K562 (cell line): ENCODE data around the gene AGAP1. TPM values are rescaled to one million over a fixed set of nuclear protein-coding genes. Genes with fewer than 3 reads are reported as not detected.

Experiments used
- CXXC5 ChIP-seq: fragments of 250-450 bp; sonication (Bioruptor Pico); IDR thresholded peaks from 2 replicates; pipeline ENCODE4 v1.8.0; 2022; ENCODE audit warnings: inconsistent platforms, mild to moderate bottlenecking, moderate library complexity
- DDX20 ChIP-seq: fragments of 450-650 bp; IDR thresholded peaks from 2 replicates; pipeline ENCODE4 v1.6.1; 2016; ENCODE audit warnings: missing genetic modification characterization, low read depth, mild to moderate bottlenecking, missing compliant biosample characterization, moderate library complexity
- ETV5 ChIP-seq: sonication (generic); formaldehyde crosslinking; IDR thresholded peaks from 2 replicates; pipeline ENCODE4 v1.4.0; 2020; ENCODE audit warnings: low read depth, mild to moderate bottlenecking, missing genetic modification reagents
- FOXJ2 ChIP-seq: fragments of 200-800 bp; sonication (Bioruptor generic); IDR thresholded peaks from 2 replicates; pipeline ENCODE4 v1.6.1; 2016; ENCODE audit warnings: missing genetic modification characterization, missing compliant biosample characterization
- MCM7 ChIP-seq, 2 experiments: fragments of 450-650 bp; IDR thresholded peaks; 2 replicates each; pipeline ENCODE4 v1.6.1; 2016 to 2018
- NCOA1 ChIP-seq: fragments of 450-650 bp; IDR thresholded peaks from 2 replicates; pipeline ENCODE4 v1.6.1; 2016; ENCODE audit warnings: low read depth
- OTX1 ChIP-seq: fragments of 450-650 bp; formaldehyde crosslinking; IDR thresholded peaks from 2 replicates; pipeline ENCODE4 v1.4.0; 2022; ENCODE audit warnings: mild to moderate bottlenecking
- PTBP1 ChIP-seq: fragments of 200-400 bp; formaldehyde crosslinking; IDR thresholded peaks from 2 replicates; pipeline ENCODE4 v1.6.1; 2017; ENCODE audit warnings: low read depth, low read length
- SMARCE1 ChIP-seq: fragments of 450-650 bp; IDR thresholded peaks from 2 replicates; pipeline ENCODE4 v1.7.1; 2016; ENCODE audit warnings: mild to moderate bottlenecking
- TSC22D4 ChIP-seq: fragments of 450-650 bp; IDR thresholded peaks from 2 replicates; pipeline ENCODE4 v1.6.1; 2016; ENCODE audit warnings: missing genetic modification characterization, missing biosample characterization, control low read depth
- ZBTB17 ChIP-seq: fragments of 450-650 bp; formaldehyde crosslinking; IDR thresholded peaks from 2 replicates; pipeline ENCODE4 v1.4.0; 2020; ENCODE audit warnings: mild to moderate bottlenecking
- ZNF217 ChIP-seq: sonication (generic); formaldehyde crosslinking; IDR thresholded peaks from 2 replicates; pipeline ENCODE4 v1.8.0; 2022; ENCODE audit warnings: mild to moderate bottlenecking, missing genetic modification reagents
- ZNF584 ChIP-seq: fragments of 200-800 bp; sonication (Bioruptor generic); IDR thresholded peaks from 2 replicates; pipeline ENCODE4 v1.6.1; 2016; ENCODE audit warnings: low read depth, mild to moderate bottlenecking, missing genetic modification characterization, missing compliant biosample characterization
- ZNF586 ChIP-seq: fragments of 450-650 bp; formaldehyde crosslinking; conservative IDR thresholded peaks from 2 replicates; pipeline ENCODE4 v1.4.0; 2020; ENCODE audit warnings: mild to moderate bottlenecking, moderate library complexity
- ZNF785 ChIP-seq: fragments of 250-450 bp; sonication (Bioruptor Pico); IDR thresholded peaks from 2 replicates; pipeline ENCODE4 v1.4.0; 2020; ENCODE audit warnings: mild to moderate bottlenecking
- polyA plus RNA-seq, 8 experiments: library from polyadenylated mRNA; depleted of rRNA in 4 of 8; stranded (reverse) in 5 of 8; unstranded in 3 of 8; fragments of >200 nt; fragmentation: Nextera tagmentation in 2 of 8; fragmentation: Illumina TruSeq in 1 of 8; extraction: Ambion mirVana in 2 of 8; extraction: Trizol in 1 of 8; gene quantifications; 2 replicates each; pipeline versions ENCODE4 v1.2.1 to v1.2.3, GENCODE V29; 2011 to 2014; ENCODE audit warnings: inconsistent platforms in 1 of 8, missing spikeins in 1 of 8
- total RNA-seq, 7 experiments: library from RNA; depleted of rRNA in 6 of 7; stranded (reverse); fragments of >200 nt in 6 of 7; fragmentation: Illumina TruSeq in 2 of 7; extraction: Trizol in 2 of 7; gene quantifications; 2 replicates each; pipeline versions ENCODE4 v1.2.1 to v1.2.3, GENCODE V29; 2011 to 2021; ENCODE audit warnings: low replicate concordance in 1 of 7
- TF ChIP-seq, protein P1 (sequence below): fragments of 450-650 bp; formaldehyde crosslinking; IDR thresholded peaks from 2 replicates; pipeline ENCODE4 v1.4.0; 2020; ENCODE audit warnings: mild to moderate bottlenecking, mixed read lengths
- TF ChIP-seq, protein P2 (sequence below): sonication (generic); formaldehyde crosslinking; IDR thresholded peaks from 2 replicates; pipeline ENCODE4 v1.8.0; 2022; ENCODE audit warnings: mild to moderate bottlenecking, missing genetic modification reagents
- TF ChIP-seq, protein P3 (sequence below): fragments of 450-650 bp; IDR thresholded peaks from 2 replicates; pipeline ENCODE4 v1.6.1; 2017; ENCODE audit warnings: antibody characterized with exemption, mild to moderate bottlenecking
- TF ChIP-seq, protein P4 (sequence below): fragments of 250-450 bp; sonication (Bioruptor Pico); IDR thresholded peaks from 2 replicates; pipeline ENCODE4 v1.8.0; 2022; ENCODE audit warnings: moderate library complexity, mild to moderate bottlenecking, inconsistent platforms
- TF ChIP-seq, protein P5 (sequence below), 2 experiments: fragments of 250-450 bp in 1 of 2; fragments of 450-650 bp in 1 of 2; sonication (Bioruptor Pico) in 1 of 2; IDR thresholded peaks; 2 replicates each; pipeline versions ENCODE4 v1.6.1 to v1.8.0; 2016 to 2021; ENCODE audit warnings: mild to moderate bottlenecking in 2 of 2, moderate library complexity in 2 of 2, missing compliant biosample characterization in 1 of 2, missing genetic modification characterization in 1 of 2

The AGAP1 gene
- total and polyA plus RNA-seq, 9 of the 15 experiments (the other 6 are each of a cell fraction or from before 2014, with no cell fraction given) = 1.3 to 24.0 (median 10.6) TPM

DNA sequence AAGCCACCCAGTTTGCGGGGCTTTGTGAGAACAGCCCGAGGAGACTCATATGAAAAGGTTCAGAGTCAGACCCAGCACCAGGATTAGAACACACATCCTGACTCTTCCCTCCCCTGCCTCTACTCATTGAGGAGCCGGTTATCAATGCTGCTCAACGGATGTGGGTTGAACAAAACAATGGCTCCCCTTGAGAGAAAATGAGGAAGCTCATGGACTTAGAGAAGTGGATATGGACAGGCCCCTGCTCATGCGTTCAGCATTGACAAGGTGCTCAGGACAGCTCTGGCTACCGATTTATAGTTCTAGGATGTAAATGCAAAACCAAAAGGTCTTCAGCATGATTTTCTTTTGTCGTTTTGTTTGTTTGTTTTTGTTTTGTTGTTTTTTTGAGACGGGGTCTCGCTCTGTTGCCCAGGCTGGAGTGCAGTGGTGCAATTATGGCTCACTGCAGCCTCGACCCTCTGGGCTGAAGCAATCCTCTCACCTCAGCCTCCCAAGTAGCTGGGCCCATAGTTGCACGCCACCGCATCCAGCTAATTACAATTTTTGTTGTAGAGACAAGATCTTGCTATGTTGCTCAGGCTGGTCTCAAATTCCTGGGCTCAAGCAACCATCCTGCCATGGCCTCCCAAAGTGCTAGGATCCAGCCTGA, 32.0 kb upstream of the AGAP1 start (continued):
- peak; percentile 44; the same call in 1 of the 2 replicates for TF ChIP-seq DDX20 (tag)
- TF ChIP-seq MCM7 (IDR thresholded peaks at IDR 0.05) = no peak
- TF ChIP-seq, protein P1, sequence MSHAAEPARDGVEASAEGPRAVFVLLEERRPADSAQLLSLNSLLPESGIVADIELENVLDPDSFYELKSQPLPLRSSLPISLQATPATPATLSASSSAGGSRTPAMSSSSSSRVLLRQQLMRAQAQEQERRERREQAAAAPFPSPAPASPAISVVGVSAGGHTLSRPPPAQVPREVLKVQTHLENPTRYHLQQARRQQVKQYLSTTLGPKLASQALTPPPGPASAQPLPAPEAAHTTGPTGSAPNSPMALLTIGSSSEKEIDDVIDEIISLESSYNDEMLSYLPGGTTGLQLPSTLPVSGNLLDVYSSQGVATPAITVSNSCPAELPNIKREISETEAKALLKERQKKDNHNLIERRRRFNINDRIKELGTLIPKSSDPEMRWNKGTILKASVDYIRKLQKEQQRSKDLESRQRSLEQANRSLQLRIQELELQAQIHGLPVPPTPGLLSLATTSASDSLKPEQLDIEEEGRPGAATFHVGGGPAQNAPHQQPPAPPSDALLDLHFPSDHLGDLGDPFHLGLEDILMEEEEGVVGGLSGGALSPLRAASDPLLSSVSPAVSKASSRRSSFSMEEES = 0 out of 2 replicates have a peak, but pooled peaks have one; percentile 2
- TF ChIP-seq, protein P2, sequence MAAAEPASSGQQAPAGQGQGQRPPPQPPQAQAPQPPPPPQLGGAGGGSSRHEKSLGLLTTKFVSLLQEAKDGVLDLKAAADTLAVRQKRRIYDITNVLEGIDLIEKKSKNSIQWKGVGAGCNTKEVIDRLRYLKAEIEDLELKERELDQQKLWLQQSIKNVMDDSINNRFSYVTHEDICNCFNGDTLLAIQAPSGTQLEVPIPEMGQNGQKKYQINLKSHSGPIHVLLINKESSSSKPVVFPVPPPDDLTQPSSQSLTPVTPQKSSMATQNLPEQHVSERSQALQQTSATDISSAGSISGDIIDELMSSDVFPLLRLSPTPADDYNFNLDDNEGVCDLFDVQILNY (CRISPR knock-in tag) = no peak
- TF ChIP-seq ZNF217 (CRISPR knock-in tag) = no peak
- TF ChIP-seq, protein P3, sequence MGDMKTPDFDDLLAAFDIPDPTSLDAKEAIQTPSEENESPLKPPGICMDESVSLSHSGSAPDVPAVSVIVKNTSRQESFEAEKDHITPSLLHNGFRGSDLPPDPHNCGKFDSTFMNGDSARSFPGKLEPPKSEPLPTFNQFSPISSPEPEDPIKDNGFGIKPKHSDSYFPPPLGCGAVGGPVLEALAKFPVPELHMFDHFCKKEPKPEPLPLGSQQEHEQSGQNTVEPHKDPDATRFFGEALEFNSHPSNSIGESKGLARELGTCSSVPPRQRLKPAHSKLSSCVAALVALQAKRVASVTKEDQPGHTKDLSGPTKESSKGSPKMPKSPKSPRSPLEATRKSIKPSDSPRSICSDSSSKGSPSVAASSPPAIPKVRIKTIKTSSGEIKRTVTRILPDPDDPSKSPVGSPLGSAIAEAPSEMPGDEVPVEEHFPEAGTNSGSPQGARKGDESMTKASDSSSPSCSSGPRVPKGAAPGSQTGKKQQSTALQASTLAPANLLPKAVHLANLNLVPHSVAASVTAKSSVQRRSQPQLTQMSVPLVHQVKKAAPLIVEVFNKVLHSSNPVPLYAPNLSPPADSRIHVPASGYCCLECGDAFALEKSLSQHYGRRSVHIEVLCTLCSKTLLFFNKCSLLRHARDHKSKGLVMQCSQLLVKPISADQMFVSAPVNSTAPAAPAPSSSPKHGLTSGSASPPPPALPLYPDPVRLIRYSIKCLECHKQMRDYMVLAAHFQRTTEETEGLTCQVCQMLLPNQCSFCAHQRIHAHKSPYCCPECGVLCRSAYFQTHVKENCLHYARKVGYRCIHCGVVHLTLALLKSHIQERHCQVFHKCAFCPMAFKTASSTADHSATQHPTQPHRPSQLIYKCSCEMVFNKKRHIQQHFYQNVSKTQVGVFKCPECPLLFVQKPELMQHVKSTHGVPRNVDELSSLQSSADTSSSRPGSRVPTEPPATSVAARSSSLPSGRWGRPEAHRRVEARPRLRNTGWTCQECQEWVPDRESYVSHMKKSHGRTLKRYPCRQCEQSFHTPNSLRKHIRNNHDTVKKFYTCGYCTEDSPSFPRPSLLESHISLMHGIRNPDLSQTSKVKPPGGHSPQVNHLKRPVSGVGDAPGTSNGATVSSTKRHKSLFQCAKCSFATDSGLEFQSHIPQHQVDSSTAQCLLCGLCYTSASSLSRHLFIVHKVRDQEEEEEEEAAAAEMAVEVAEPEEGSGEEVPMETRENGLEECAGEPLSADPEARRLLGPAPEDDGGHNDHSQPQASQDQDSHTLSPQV = peak; percentile 71; the same call in 1 of the 2 replicates
- TF ChIP-seq TSC22D4 (tag) = no peak
- TF ChIP-seq ZNF586 = no peak
- no peak for TF ChIP-seq ZNF584 (CRISPR knock-in tag)
- no peak for TF ChIP-seq OTX1 (CRISPR knock-in tag)
- TF ChIP-seq ZBTB17 (CRISPR knock-in tag) = 0 out of 2 replicates have a peak, but pooled peaks have one; percentile 37
- TF ChIP-seq, protein P4, sequence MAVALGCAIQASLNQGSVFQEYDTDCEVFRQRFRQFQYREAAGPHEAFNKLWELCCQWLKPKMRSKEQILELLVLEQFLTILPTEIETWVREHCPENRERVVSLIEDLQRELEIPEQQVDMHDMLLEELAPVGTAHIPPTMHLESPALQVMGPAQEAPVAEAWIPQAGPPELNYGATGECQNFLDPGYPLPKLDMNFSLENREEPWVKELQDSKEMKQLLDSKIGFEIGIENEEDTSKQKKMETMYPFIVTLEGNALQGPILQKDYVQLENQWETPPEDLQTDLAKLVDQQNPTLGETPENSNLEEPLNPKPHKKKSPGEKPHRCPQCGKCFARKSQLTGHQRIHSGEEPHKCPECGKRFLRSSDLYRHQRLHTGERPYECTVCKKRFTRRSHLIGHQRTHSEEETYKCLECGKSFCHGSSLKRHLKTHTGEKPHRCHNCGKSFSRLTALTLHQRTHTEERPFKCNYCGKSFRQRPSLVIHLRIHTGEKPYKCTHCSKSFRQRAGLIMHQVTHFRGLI (CRISPR knock-in tag) = 0 out of 2 replicates have a peak, but pooled peaks have one; percentile 59
- TF ChIP-seq PTBP1 = no peak
- no peak for TF ChIP-seq FOXJ2 (tag)
- TF ChIP-seq, protein P5, sequence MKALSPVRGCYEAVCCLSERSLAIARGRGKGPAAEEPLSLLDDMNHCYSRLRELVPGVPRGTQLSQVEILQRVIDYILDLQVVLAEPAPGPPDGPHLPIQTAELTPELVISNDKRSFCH (CRISPR knock-in tag; IDR thresholded peaks at IDR 0.05) = no peak
- TF ChIP-seq, protein P5 (tag; IDR thresholded peaks at IDR 0.05) = peak; percentile 28; the same call in 1 of the 2 replicates
- peak; percentile 45 for TF ChIP-seq CXXC5 (CRISPR knock-in tag)
- no peak for TF ChIP-seq NCOA1
- TF ChIP-seq SMARCE1 = no peak
- TF ChIP-seq ZNF785 = no peak
- TF ChIP-seq ETV5 = no peak
